IPS DF 6.9 (cell line): ENCODE measurements around the gene CYP27C1.
A peak's percentile ranks its signal among the peaks of the same experiment; 100 is the strongest.
"Not testable (repeated sequence)": the region's sequence is repeated elsewhere in the genome, so short reads cannot be mapped to it uniquely, and the experiment has no call there.

Experiments used
- DNase-seq: peaks from one replicate; pipeline ENCODE4 v3.0.0-alpha.2; 2013; ENCODE audit warnings: low read depth, low spot score
- H3K27ac ChIP-seq: one replicate; pipeline ENCODE4 v1.5.1; 2013; ENCODE audit warnings: low read length, control low read depth
- H3K27me3 ChIP-seq: 2 replicates; pipeline ENCODE4 v1.6.1; 2013; ENCODE audit warnings: mild to moderate bottlenecking, low read length; ENCODE audit not compliant: control insufficient read depth, insufficient read depth
- H3K36me3 ChIP-seq: 2 replicates; pipeline ENCODE4 v1.6.1; 2013; ENCODE audit warnings: low read length; ENCODE audit not compliant: control insufficient read depth, insufficient read depth
- H3K4me1 ChIP-seq: 2 replicates; pipeline ENCODE4 v1.6.1; 2013; ENCODE audit warnings: low read length; ENCODE audit not compliant: control insufficient read depth, insufficient read depth
- H3K4me3 ChIP-seq: 2 replicates; pipeline ENCODE4 v1.5.1; 2013; ENCODE audit warnings: mild to moderate bottlenecking, low read length
- H3K9me3 ChIP-seq: 2 replicates; pipeline ENCODE4 v1.6.1; 2013; ENCODE audit warnings: low read length, inconsistent platforms; ENCODE audit not compliant: control insufficient read depth, insufficient read depth
- WGBS: extraction: QIAGEN DNeasy Blood & Tissue Kit; methylation state at CpG from one replicate; pipeline ENCODE4 v1.1.7; 2013; ENCODE audit warnings: mixed read lengths, missing lambda C conversion rate; ENCODE audit not compliant: insufficient read length, insufficient coverage; 5-methylcytosine and 5-hydroxymethylcytosine counted together

Gene CYP27C1

DNA sequence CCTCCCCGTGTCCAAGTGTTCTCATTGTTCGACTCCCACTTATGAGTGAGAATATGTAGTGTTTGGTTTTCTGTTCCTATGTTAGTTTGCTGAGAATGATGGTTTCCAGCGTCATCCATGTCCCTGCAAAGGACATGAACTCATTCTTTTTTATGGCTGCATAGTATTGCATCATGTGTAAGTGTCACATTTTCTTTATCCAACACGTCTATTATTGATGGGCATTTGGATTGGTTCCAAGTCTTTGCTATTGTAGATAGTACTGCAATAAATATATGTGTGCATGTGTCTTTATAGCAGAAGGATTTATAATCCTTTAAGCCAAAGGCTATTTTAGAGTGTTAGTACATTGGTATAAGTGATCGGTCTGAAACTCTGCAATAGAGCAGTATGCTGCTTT lies 4.0 kb upstream of the CYP27C1 start:
- WGBS = no CpG with 5 or more reads among the region's 5 CpGs
- not testable (repeated sequence) for H3K36me3 ChIP-seq, DNase-seq

DNA sequence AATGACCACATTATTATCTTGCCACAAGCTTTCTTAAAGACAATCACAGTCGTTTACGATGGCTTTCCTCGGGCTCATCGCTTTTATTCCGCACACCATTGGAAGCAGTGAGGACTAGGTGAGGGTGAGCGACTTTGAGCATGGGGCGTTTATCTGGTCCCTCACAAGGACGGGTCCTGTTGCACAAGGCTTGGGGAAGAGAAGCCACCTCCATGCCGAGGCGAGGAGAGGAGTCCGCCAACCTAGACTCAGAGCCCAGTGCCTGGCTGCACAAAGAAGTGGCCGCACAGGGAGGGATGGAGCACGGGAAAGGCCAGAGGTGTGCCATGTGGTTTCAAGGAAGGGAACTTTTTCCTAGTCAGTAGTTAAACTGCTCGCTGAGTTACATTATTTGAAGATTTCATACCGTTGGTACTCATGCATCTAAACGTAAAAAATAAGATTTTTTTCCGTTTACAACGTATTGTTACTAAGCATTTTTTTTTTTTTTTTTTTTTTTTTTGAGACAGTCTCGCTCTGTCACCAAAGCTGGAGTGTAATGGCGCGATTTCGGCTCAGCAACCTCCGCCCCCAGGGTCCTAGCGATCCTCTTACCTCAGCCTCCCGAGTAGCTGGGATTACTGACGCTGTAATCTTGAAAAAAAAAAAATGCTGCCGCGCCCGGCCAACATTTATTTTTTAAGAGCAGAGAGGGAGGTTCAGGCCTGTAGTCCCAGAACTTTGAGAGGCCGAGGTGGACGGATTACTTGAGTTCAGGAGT lies 849 bp upstream of the CYP27C1 start:
- peaks cover 4% of the 10 kb centered on the region; the same call in 1 of the 2 replicates for H3K27me3 ChIP-seq
- peaks cover 2% of the 10 kb centered on the region; the same call in 1 of the 2 replicates for H3K4me1 ChIP-seq
- H3K27ac ChIP-seq = no peak overlapping the region
- H3K4me3 ChIP-seq = peak overlapping the region; percentile 42; the same call in 1 of the 2 replicates
- no peaks in the 10 kb centered on the region for H3K9me3 ChIP-seq
- no peaks in the 10 kb centered on the region for H3K36me3 ChIP-seq
- WGBS = no CpG with 5 or more reads among the region's 31 CpGs
- DNase-seq = no peak

More for the DNA sequence above, 4.0 kb upstream of the CYP27C1 start:
- not testable (repeated sequence) for H3K9me3 ChIP-seq, H3K27ac ChIP-seq, H3K4me1 ChIP-seq, H3K27me3 ChIP-seq, H3K4me3 ChIP-seq

- WGBS = no CpG with 5 or more reads among the region's 71 CpGs
- Histone ChIP-seq H3K9me3 (no peaks in the 10 kb centered on the region), H3K4me1 (peaks cover 2% of the 10 kb centered on the region; the same call in 1 of the 2 replicates), H3K27ac (no peak overlapping the region), H3K27me3 (peaks cover 4% of the 10 kb centered on the region; the same call in 1 of the 2 replicates), H3K36me3 (no peaks in the 10 kb centered on the region), H3K4me3 (peak overlapping the region; percentile 59)
- DNase-seq = no peak
Observed at GRCh38 chr2:127219171-127220070, 678 bp downstream of the CYP27C1 start.

DNA sequence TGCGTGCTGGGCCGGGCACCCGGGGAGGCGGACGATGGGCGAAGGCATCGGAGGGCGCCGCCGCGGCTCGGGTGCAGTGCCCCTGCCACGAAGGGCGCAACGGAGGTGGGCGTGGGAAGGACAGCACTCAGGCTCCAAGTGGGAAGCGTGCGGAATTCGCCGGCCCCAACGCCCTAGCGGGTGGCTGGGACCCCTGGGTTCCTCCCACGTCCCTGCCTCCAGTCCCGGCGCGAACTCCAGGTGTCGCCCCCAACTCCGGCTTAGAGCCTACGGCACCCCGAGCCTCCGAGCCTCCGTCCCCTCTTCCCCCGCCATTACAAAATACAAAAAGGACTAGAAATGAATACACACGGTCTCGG lies 1.3 kb downstream of the CYP27C1 start:
- peak overlapping the region; percentile 59 for H3K4me3 ChIP-seq
- H3K9me3 ChIP-seq = no peaks in the 10 kb centered on the region
- H3K36me3 ChIP-seq = no peaks in the 10 kb centered on the region
- WGBS = no CpG with 5 or more reads among the region's 35 CpGs
- no peak for DNase-seq
- peaks cover 2% of the 10 kb centered on the region; the same call in 1 of the 2 replicates for H3K4me1 ChIP-seq
- no peak overlapping the region for H3K27ac ChIP-seq
- H3K27me3 ChIP-seq = peaks cover 4% of the 10 kb centered on the region; the same call in 1 of the 2 replicates

DNA sequence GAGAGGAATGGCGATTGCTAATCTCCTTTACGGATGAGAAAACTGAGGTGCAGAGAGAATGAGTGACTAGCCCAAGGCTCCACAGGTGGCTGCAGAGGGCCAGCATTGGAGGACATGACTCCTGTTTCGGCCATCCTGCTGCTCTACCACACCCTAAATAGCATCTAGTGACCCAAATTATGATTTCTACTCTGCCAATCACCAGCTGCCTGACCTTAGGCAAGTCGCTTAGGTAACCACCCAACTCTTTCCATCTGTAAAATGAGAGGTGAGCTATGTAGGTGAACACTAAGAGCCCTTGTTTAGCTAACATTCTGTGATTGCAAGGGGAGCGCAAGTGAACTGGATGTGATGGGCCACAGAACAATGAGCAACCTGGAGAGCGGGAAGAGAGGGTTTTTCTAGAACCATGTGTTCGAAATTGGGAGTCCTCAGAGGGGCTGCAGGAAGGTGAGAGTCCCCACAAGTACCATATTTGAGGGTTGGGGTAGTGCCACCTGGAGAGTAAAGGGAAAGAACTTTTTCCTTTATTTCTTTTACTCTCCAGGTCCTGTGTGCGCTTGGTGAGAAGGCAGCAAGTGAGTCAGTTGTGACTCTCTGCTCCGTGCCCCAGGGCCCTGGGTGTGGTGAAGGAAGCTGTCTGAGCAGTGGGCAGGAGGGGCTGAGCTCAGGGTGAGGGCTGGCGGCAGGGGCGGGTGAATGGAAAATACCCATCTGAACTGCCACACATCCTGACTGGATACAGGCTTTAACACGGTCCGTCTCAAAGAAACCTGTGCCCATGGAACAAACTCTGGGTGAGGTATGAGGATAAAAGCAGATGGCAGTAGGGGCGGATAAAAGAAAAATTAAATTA lies 2.4 kb downstream of the CYP27C1 start:
- H3K27ac ChIP-seq = no peak overlapping the region
- H3K4me3 ChIP-seq = no peak overlapping the region; the same call in 1 of the 2 replicates
- no peak for DNase-seq
- H3K4me1 ChIP-seq = peaks cover 2% of the 10 kb centered on the region; the same call in 1 of the 2 replicates
- no peaks in the 10 kb centered on the region for H3K36me3 ChIP-seq
- H3K9me3 ChIP-seq = no peaks in the 10 kb centered on the region
- peaks cover 4% of the 10 kb centered on the region; the same call in 1 of the 2 replicates for H3K27me3 ChIP-seq
- no CpG with 5 or more reads among the region's 14 CpGs for WGBS

GRCh38 chr2:127216593-127216992 lies 3.5 kb downstream of the CYP27C1 start:
- WGBS = no CpG with 5 or more reads among the region's 1 CpG
- H3K9me3 ChIP-seq = no peaks in the 10 kb centered on the region
- DNase-seq = no peak
- peaks cover 2% of the 10 kb centered on the region; the same call in 1 of the 2 replicates for H3K4me1 ChIP-seq
- H3K4me3 ChIP-seq = no peak overlapping the region
- no peak overlapping the region for H3K27ac ChIP-seq
- H3K36me3 ChIP-seq = no peaks in the 10 kb centered on the region
- H3K27me3 ChIP-seq = peaks cover 4% of the 10 kb centered on the region; the same call in 1 of the 2 replicates

DNA sequence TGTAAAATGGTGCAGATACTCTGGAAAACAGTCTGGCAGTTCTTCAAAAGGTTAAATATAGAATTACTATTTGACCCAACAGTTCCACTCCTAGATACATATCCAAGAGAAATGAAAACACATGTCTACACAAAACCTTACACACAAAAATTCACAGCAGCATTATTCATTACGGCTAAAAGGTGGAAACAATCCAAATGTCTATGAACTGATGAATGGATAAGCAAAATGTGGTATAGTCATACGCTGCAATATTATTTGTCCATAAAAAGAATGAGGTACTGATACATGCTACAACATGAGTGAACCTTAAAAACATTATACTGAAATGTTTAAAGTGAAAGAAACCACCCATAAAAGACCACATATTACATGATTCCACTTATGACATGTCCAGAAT lies 4.0 kb downstream of the CYP27C1 start:
- no peak overlapping the region for H3K27ac ChIP-seq
- no peak for DNase-seq
- WGBS = no CpG with 5 or more reads among the region's 2 CpGs
- no peaks in the 10 kb centered on the region for H3K9me3 ChIP-seq
- no peak overlapping the region for H3K4me3 ChIP-seq
- H3K36me3 ChIP-seq = no peaks in the 10 kb centered on the region
- peaks cover 2% of the 10 kb centered on the region; the same call in 1 of the 2 replicates for H3K4me1 ChIP-seq
- H3K27me3 ChIP-seq = peaks cover 4% of the 10 kb centered on the region; the same call in 1 of the 2 replicates

DNA sequence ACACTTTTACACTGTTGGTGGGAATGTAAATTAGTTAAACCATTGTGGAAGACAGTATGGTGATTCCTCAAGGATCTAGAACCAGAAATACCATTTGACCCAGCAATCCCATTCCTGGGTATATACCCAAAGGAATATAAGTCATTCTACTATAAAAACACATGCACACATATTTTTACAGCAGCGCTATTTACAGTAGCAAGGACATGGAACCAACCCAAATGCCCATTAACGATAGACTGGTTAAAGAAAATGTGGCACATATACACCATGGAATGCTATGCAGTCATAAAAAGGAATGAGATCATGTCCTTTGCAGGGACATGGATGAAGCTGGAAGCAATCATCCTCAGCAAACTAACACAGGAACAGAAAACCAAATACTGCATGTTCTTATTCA lies 5.9 kb downstream of the CYP27C1 start:
- H3K27ac ChIP-seq, DNase-seq, H3K9me3 ChIP-seq, H3K36me3 ChIP-seq, H3K4me1 ChIP-seq, H3K27me3 ChIP-seq, H3K4me3 ChIP-seq: not testable (repeated sequence)
- WGBS = no CpG with 5 or more reads among the region's 2 CpGs

- WGBS = no CpG with 5 or more reads among the region's 4 CpGs
- Histone ChIP-seq H3K27ac (no peak overlapping the region), H3K4me3 (no peak overlapping the region), H3K9me3 (no peaks in the 10 kb centered on the region), H3K36me3 (no peaks in the 10 kb centered on the region), H3K4me1 (no peaks in the 10 kb centered on the region; the same call in 1 of the 2 replicates), H3K27me3 (no peaks in the 10 kb centered on the region)
- no peak for DNase-seq
Observed at GRCh38 chr2:127208313-127208712, 11.8 kb downstream of the CYP27C1 start.
